Subcutaneous abdominal adipose tissue (tissue), 5 donors: ENCODE results near the gene NR1I2.

ENCODE experiments used
- H3K27ac ChIP-seq: one replicate; pipeline ENCODE4 v1.7.0; 2013; ENCODE audit warnings: low read depth, mild to moderate bottlenecking, inconsistent platforms, low read length, moderate library complexity
- H3K27me3 ChIP-seq, 5 donors: one replicate each; pipeline ENCODE4 v1.7.0; 2013; ENCODE audit warnings: low read length in 5 of 5, inconsistent platforms in 1 of 5; ENCODE audit not compliant: control insufficient read depth in 5 of 5, insufficient read depth in 4 of 5
- H3K36me3 ChIP-seq, 5 donors: one replicate each; pipeline ENCODE4 v1.7.0; 2013; ENCODE audit warnings: low read length in 5 of 5; ENCODE audit not compliant: control insufficient read depth in 5 of 5, insufficient read depth in 5 of 5
- H3K4me1 ChIP-seq, 5 donors: one replicate each; pipeline ENCODE4 v1.7.0; 2013; ENCODE audit warnings: low read length in 5 of 5, mild to moderate bottlenecking in 3 of 5, moderate library complexity in 1 of 5; ENCODE audit not compliant: control insufficient read depth in 5 of 5, insufficient read depth in 5 of 5
- H3K4me3 ChIP-seq, 5 donors: one replicate each; pipeline ENCODE4 v1.7.0; 2013; ENCODE audit warnings: low read length in 5 of 5, low read depth in 1 of 5
- H3K9ac ChIP-seq, 5 donors: one replicate each; pipeline ENCODE4 v1.7.0; 2013; ENCODE audit warnings: low read length in 5 of 5, mild to moderate bottlenecking in 4 of 5, moderate library complexity in 3 of 5
- H3K9me3 ChIP-seq, 5 donors: one replicate each; pipeline ENCODE4 v1.7.0; 2013; ENCODE audit warnings: low read length in 5 of 5; ENCODE audit not compliant: control insufficient read depth in 5 of 5
- donor health status: healthy.
- donor health status: healthy.
- donor health status: healthy.
- donor health status: healthy.
- donor health status: healthy.

Gene NR1I2

DNA sequence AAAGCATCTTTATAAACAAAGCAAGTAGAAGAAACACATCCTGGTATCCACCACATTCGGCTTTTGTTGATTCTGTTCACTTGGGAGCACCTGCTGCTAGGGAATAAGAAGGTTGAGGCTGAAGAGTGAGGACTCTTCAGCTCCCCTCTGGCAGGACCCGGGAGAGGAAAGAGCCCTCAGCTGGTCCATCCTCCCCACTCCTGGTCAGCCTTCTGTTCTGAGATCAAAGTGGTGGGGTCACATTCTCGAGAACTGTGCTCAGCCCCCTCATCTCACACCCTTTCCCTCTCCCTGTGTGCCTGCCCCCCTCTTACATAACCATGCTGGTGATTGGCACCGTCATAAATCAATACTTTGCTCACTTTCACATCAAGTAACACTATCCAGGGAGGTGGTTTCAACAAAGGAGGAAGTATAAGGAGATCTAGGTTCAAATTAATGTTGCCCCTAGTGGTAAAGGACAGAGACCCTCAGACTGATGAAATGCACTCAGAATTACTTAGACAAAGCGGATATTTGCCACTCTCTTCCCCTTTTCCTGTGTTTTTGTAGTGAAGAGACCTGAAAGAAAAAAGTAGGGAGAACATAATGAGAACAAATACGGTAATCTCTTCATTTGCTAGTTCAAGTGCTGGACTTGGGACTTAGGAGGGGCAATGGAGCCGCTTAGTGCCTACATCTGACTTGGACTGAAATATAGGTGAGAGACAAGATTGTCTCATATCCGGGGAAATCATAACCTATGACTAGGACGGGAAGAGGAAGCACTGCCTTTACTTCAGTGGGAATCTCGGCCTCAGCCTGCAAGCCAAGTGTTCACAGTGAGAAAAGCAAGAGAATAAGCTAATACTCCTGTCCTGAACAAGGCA is at the start of gene NR1I2:
Gene NR1I2 (plus strand): TSS at position 772 of the 869 bp plus-strand sequence.
- no peak within 1 kb of the TSS for H3K9ac ChIP-seq

GRCh38 chr3:119733812-119734211 is 48.1 kb upstream of the NR1I2 start:
- Histone ChIP-seq H3K4me1 (no peaks in the 10 kb centered on the region), H3K36me3 (no peaks in the 10 kb centered on the region), H3K4me3 (no peak overlapping the region), H3K27me3 (no peaks in the 10 kb centered on the region), H3K9ac (no peak overlapping the region), H3K9me3 (no peaks in the 10 kb centered on the region), H3K27ac (no peak overlapping the region)

More for the DNA sequence above, at the start of gene NR1I2:
- H3K27ac ChIP-seq: no peak within 1 kb of the TSS
- no peaks in the 10 kb centered on the region for H3K36me3 ChIP-seq
- no peaks in the 10 kb centered on the region for H3K27me3 ChIP-seq
- no peaks in the 10 kb centered on the region for H3K4me1 ChIP-seq
- H3K4me3 ChIP-seq: no peak within 1 kb of the TSS
- peaks cover 0 to 5% (median 4%) of the 10 kb centered on the region in 5 donors for H3K9me3 ChIP-seq

GRCh38 chr3:119738741-119739140 is 43.2 kb upstream of the NR1I2 start:
- Histone ChIP-seq H3K27ac (no peak overlapping the region), H3K36me3 (no peaks in the 10 kb centered on the region), H3K9me3 (no peaks in the 10 kb centered on the region), H3K27me3 (no peaks in the 10 kb centered on the region), H3K4me1 (peaks cover 0 to 5% (median 0%) of the 10 kb centered on the region in 5 donors), H3K9ac (no peak overlapping the region), H3K4me3 (no peak overlapping the region)

GRCh38 chr3:119741657-119742590 is 40.0 kb upstream of the NR1I2 start:
- no peaks in the 10 kb centered on the region for H3K36me3 ChIP-seq
- no peak overlapping the region for H3K9ac ChIP-seq
- peaks cover 0 to 5% (median 0%) of the 10 kb centered on the region in 5 donors for H3K4me1 ChIP-seq
- no peaks in the 10 kb centered on the region for H3K27me3 ChIP-seq
- no peaks in the 10 kb centered on the region for H3K9me3 ChIP-seq
- no peak overlapping the region for H3K4me3 ChIP-seq
- H3K27ac ChIP-seq: no peak overlapping the region

- peaks cover 0 to 6% (median 0%) of the 10 kb centered on the region in 5 donors for H3K4me1 ChIP-seq
- H3K4me3 ChIP-seq: no peak overlapping the region
- H3K36me3 ChIP-seq: no peaks in the 10 kb centered on the region
- no peaks in the 10 kb centered on the region for H3K27me3 ChIP-seq
- H3K9me3 ChIP-seq: no peaks in the 10 kb centered on the region
- H3K27ac ChIP-seq: no peak overlapping the region
- no peak overlapping the region for H3K9ac ChIP-seq
Measured at GRCh38 chr3:119743921-119744320, 38.0 kb upstream of the NR1I2 start.

- Histone ChIP-seq H3K4me3 (no peak overlapping the region), H3K9ac (no peak overlapping the region), H3K36me3 (no peaks in the 10 kb centered on the region), H3K27ac (no peak overlapping the region), H3K27me3 (no peaks in the 10 kb centered on the region), H3K4me1 (peaks cover 0 to 6% (median 0%) of the 10 kb centered on the region in 5 donors), H3K9me3 (no peaks in the 10 kb centered on the region)
Measured at GRCh38 chr3:119745942-119746341, 36.0 kb upstream of the NR1I2 start.

GRCh38 chr3:119746423-119746822 is 35.5 kb upstream of the NR1I2 start:
- H3K27me3 ChIP-seq: no peaks in the 10 kb centered on the region

DNA sequence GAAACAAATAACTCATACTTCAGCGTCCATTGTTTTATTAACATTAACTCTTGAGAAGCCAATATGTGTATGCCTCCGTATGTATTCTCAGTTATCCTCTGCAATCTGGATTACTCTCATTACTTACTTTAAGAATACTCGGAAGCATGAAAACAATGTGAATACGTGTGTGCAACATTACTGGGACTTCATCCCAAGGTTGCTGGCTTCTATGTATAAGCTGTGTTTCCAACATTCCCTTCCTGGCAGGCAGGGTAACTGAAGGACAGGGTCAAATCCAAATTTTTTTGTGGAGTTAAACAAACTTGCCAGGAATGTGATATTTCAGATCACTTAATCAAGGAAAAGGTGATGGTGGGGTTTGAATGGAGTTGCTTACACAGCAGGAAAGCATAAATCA is 34.5 kb upstream of the NR1I2 start:
- no peaks in the 10 kb centered on the region for H3K36me3 ChIP-seq
- no peaks in the 10 kb centered on the region for H3K27me3 ChIP-seq
- no peak overlapping the region for H3K4me3 ChIP-seq
- no peaks in the 10 kb centered on the region for H3K9me3 ChIP-seq
- peaks cover 0 to 6% (median 0%) of the 10 kb centered on the region in 5 donors for H3K4me1 ChIP-seq
- H3K27ac ChIP-seq: no peak overlapping the region
- no peak overlapping the region for H3K9ac ChIP-seq

More at GRCh38 chr3:119746423-119746822, 35.5 kb upstream of the NR1I2 start:
- Histone ChIP-seq H3K27ac (no peak overlapping the region), H3K9me3 (no peaks in the 10 kb centered on the region), H3K4me3 (no peak overlapping the region), H3K36me3 (no peaks in the 10 kb centered on the region), H3K4me1 (peaks cover 0 to 6% (median 0%) of the 10 kb centered on the region in 5 donors), H3K9ac (no peak overlapping the region)

GRCh38 chr3:119748991-119749390 is 32.9 kb upstream of the NR1I2 start:
- no peak overlapping the region for H3K27ac ChIP-seq
- H3K9me3 ChIP-seq: peaks cover 0 to 3% (median 3%) of the 10 kb centered on the region in 5 donors
- peaks cover 0 to 6% (median 0%) of the 10 kb centered on the region in 5 donors for H3K4me1 ChIP-seq
- H3K4me3 ChIP-seq: no peak overlapping the region
- H3K9ac ChIP-seq: no peak overlapping the region
- H3K36me3 ChIP-seq: no peaks in the 10 kb centered on the region
- H3K27me3 ChIP-seq: no peaks in the 10 kb centered on the region

GRCh38 chr3:119751423-119751822 is 30.5 kb upstream of the NR1I2 start:
- H3K27ac ChIP-seq: no peak overlapping the region
- peaks cover 0 to 3% (median 3%) of the 10 kb centered on the region in 5 donors for H3K9me3 ChIP-seq
- peaks cover 0 to 6% (median 0%) of the 10 kb centered on the region in 5 donors for H3K4me1 ChIP-seq
- no peak overlapping the region for H3K4me3 ChIP-seq
- no peaks in the 10 kb centered on the region for H3K27me3 ChIP-seq
- no peak overlapping the region for H3K9ac ChIP-seq
- no peaks in the 10 kb centered on the region for H3K36me3 ChIP-seq
